NCI-H82 (cell line): Measurements from ENCODE around the gene DCPS.

Experiments
- DNase-seq: peaks from one replicate; lab custom pipeline; 2025; lab: John Stamatoyannopoulos, UW

The DCPS gene

GRCh38 chr11:126328444-126328843 is 24.6 kb downstream of the DCPS start:
- DNase-seq = no peak

- no peak for DNase-seq
These were observed 25.2 kb downstream of the DCPS start for GRCh38 chr11:126328938-126329643.

GRCh38 chr11:126329644-126330211 is 25.9 kb downstream of the DCPS start:
- no peak for DNase-seq

- no peak for DNase-seq
These were observed 27.4 kb downstream of the DCPS start for GRCh38 chr11:126331286-126331685.

GRCh38 chr11:126332221-126332711 is 28.4 kb downstream of the DCPS start:
- DNase-seq = no peak

- no peak for DNase-seq
These were observed 29.3 kb downstream of the DCPS start for GRCh38 chr11:126333142-126333541.

GRCh38 chr11:126334659-126335462 is 31.0 kb downstream of the DCPS start:
- DNase-seq = no peak

- DNase-seq = no peak
These were observed 31.6 kb downstream of the DCPS start for GRCh38 chr11:126335463-126335760.

GRCh38 chr11:126336138-126336541 is 32.3 kb downstream of the DCPS start:
- no peak for DNase-seq

- no peak for DNase-seq
These were observed 32.8 kb downstream of the DCPS start for GRCh38 chr11:126336671-126337101.

- DNase-seq = no peak
These were observed 33.2 kb downstream of the DCPS start for GRCh38 chr11:126337126-126337473.

GRCh38 chr11:126337474-126338241 is 33.8 kb downstream of the DCPS start:
- DNase-seq = no peak

GRCh38 chr11:126338346-126339055 is 34.6 kb downstream of the DCPS start:
- peak; percentile 15 for DNase-seq

- DNase-seq = no peak
These were observed 35.4 kb downstream of the DCPS start for GRCh38 chr11:126339073-126339862.

- DNase-seq = no peak
These were observed 36.1 kb downstream of the DCPS start for GRCh38 chr11:126339863-126340434.

GRCh38 chr11:126340960-126341606 is 37.2 kb downstream of the DCPS start:
- DNase-seq = no peak

- DNase-seq = no peak
These were observed 37.9 kb downstream of the DCPS start for GRCh38 chr11:126341760-126342161.

GRCh38 chr11:126343051-126343450 is 39.2 kb downstream of the DCPS start:
- DNase-seq = no peak

GRCh38 chr11:126344141-126345080 is 40.6 kb downstream of the DCPS start:
- no peak for DNase-seq
